ENCODE measurements around the gene CAMSAP1.

DNA sequence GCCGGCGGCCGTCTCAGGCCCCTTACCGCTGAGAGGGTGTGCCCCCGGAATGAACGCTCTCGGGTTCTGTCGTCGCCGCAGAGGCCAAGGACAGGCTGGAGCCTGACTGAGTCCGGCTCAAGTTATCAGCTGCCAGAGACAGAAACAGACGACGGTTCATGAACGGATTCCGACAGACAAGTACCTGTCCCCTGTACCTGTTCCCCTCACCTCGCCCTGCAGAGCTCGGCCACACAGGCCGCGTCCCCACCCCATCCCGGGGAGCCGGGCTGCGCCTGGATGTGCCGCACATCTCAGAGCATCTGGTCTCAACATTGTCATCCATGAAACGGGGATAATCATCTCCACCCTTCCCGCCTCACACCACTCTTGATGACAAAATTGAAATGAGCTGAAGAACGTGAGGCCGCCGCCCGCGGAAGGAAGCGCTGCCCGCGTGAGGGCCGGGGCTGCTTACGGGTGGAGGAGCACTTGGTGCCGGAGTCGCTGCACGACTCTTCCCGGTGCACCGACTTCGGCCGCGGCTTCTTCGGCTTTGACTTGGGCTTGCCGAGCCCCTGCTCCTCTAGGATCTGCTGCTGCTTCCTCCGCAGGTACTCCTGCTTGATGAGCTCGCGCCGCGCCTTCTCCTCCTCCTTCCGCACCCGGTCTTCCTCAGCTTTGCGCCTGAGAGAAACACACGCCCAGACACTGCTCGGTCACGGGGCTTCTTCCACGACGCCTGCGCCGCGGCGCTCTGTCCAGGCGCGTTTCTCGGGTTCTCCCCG, 89.2 kb downstream of the CAMSAP1 start:
- TF ChIP-seq POLR2A (IDR thresholded peaks at IDR 0.05): no peak
- TF ChIP-seq, protein P1, sequence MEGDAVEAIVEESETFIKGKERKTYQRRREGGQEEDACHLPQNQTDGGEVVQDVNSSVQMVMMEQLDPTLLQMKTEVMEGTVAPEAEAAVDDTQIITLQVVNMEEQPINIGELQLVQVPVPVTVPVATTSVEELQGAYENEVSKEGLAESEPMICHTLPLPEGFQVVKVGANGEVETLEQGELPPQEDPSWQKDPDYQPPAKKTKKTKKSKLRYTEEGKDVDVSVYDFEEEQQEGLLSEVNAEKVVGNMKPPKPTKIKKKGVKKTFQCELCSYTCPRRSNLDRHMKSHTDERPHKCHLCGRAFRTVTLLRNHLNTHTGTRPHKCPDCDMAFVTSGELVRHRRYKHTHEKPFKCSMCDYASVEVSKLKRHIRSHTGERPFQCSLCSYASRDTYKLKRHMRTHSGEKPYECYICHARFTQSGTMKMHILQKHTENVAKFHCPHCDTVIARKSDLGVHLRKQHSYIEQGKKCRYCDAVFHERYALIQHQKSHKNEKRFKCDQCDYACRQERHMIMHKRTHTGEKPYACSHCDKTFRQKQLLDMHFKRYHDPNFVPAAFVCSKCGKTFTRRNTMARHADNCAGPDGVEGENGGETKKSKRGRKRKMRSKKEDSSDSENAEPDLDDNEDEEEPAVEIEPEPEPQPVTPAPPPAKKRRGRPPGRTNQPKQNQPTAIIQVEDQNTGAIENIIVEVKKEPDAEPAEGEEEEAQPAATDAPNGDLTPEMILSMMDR (IDR thresholded peaks at IDR 0.05): no peak

All from esophagus squamous epithelium (tissue), 4 donors.